H9 (cell line): ENCODE results near the gene CDCP1. TPM values are rescaled to one million over a fixed set of nuclear protein-coding genes. Genes with fewer than 3 reads are reported as not detected.

ENCODE experiments used
- DNase-seq: peaks from one replicate; pipeline ENCODE4 v3.0.0-alpha.2; 2017
- H2AFZ ChIP-seq: one replicate; pipeline ENCODE4 v1.6.1; 2013; ENCODE audit warnings: mild to moderate bottlenecking, low read length, control low read depth, moderate library complexity
- H2AK5ac ChIP-seq: 2 replicates; pipeline ENCODE4 v1.6.1; 2013; ENCODE audit warnings: low read length, control low read depth, mixed read lengths; ENCODE audit not compliant: insufficient read length
- H2BK120ac ChIP-seq: one replicate; pipeline ENCODE4 v1.6.1; 2013; ENCODE audit warnings: low read depth, mild to moderate bottlenecking, low read length, control low read depth, inconsistent platforms; ENCODE audit not compliant: poor library complexity, severe bottlenecking
- H2BK12ac ChIP-seq: 2 replicates; pipeline ENCODE4 v1.6.1; 2013; ENCODE audit warnings: low read length, control low read depth, mixed read lengths, low read depth; ENCODE audit not compliant: insufficient read length
- H2BK15ac ChIP-seq: 2 replicates; pipeline ENCODE4 v1.6.1; 2013; ENCODE audit warnings: low read depth, low read length, control low read depth
- H2BK20ac ChIP-seq: one replicate; pipeline ENCODE4 v1.6.1; 2013; ENCODE audit warnings: low read depth, mild to moderate bottlenecking, low read length, control low read depth, inconsistent platforms; ENCODE audit not compliant: poor library complexity, severe bottlenecking
- H2BK5ac ChIP-seq: 2 replicates; pipeline ENCODE4 v1.6.1; 2013; ENCODE audit warnings: low read length, control low read depth, mixed read lengths; ENCODE audit not compliant: insufficient read length
- H3K14ac ChIP-seq: 2 replicates; pipeline ENCODE4 v1.6.1; 2013; ENCODE audit warnings: low read length, control low read depth; ENCODE audit not compliant: insufficient read depth
- H3K18ac ChIP-seq: 2 replicates; pipeline ENCODE4 v1.6.1; 2013; ENCODE audit warnings: low read depth, mild to moderate bottlenecking, mixed read lengths, low read length, control low read depth; ENCODE audit not compliant: insufficient read length
- H3K23ac ChIP-seq: 2 replicates; pipeline ENCODE4 v1.6.1; 2013; ENCODE audit warnings: low read length, control low read depth, mixed read lengths, low read depth; ENCODE audit not compliant: insufficient read length
- H3K23me2 ChIP-seq: 2 replicates; pipeline ENCODE4 v1.6.1; 2013; ENCODE audit warnings: low read depth, mild to moderate bottlenecking, mixed read lengths, low read length, control low read depth; ENCODE audit not compliant: insufficient read length, poor library complexity, severe bottlenecking
- H3K27ac ChIP-seq: 2 replicates; pipeline ENCODE4 v1.5.1; 2013; ENCODE audit warnings: low read length, control low read depth, mixed read lengths, low read depth; ENCODE audit not compliant: insufficient read length
- H3K27me3 ChIP-seq: 2 replicates; pipeline ENCODE4 v1.6.1; 2013; ENCODE audit warnings: low read length, control low read depth, inconsistent platforms; ENCODE audit not compliant: insufficient read depth
- H3K4ac ChIP-seq: 2 replicates; pipeline ENCODE4 v1.6.1; 2013; ENCODE audit warnings: low read depth, mild to moderate bottlenecking, control low read depth, inconsistent platforms, low read length, moderate library complexity
- H3K4me1 ChIP-seq: 2 replicates; pipeline ENCODE4 v1.6.1; 2013; ENCODE audit warnings: low read length, control low read depth, inconsistent platforms; ENCODE audit not compliant: insufficient read depth
- H3K4me2 ChIP-seq: 2 replicates; pipeline ENCODE4 v1.6.1; 2013; ENCODE audit warnings: low read length, control low read depth, mixed read lengths; ENCODE audit not compliant: insufficient read length, insufficient read depth
- H3K56ac ChIP-seq: 2 replicates; pipeline ENCODE4 v1.6.1; 2013; ENCODE audit warnings: low read depth, mild to moderate bottlenecking, mixed read lengths, low read length, control low read depth; ENCODE audit not compliant: insufficient read length
- H3K79me1 ChIP-seq: 2 replicates; pipeline ENCODE4 v1.6.1; 2013; ENCODE audit warnings: low read depth, mild to moderate bottlenecking, moderate library complexity, low read length, control low read depth, inconsistent platforms; ENCODE audit not compliant: insufficient read depth, poor library complexity, severe bottlenecking
- H3K79me2 ChIP-seq: 2 replicates; pipeline ENCODE4 v1.6.1; 2013; ENCODE audit warnings: low read length, control low read depth, inconsistent platforms; ENCODE audit not compliant: insufficient read depth
- H3K9ac ChIP-seq: 2 replicates; pipeline ENCODE4 v1.6.1; 2013; ENCODE audit warnings: low read length, control low read depth, mixed read lengths; ENCODE audit not compliant: insufficient read length; ENCODE audit errors: extremely low read depth
- H3K9me3 ChIP-seq: one replicate; pipeline ENCODE4 v1.6.1; 2013; ENCODE audit warnings: low read depth, low read length, inconsistent platforms; ENCODE audit not compliant: control insufficient read depth
- H3T11ph ChIP-seq: one replicate; pipeline ENCODE4 v1.6.1; 2013; ENCODE audit warnings: mild to moderate bottlenecking, low read length, control low read depth, inconsistent platforms
- H4K20me1 ChIP-seq: one replicate; pipeline ENCODE4 v1.6.1; 2013; ENCODE audit not compliant: control insufficient read depth, insufficient read length, insufficient read depth
- H4K5ac ChIP-seq: 2 replicates; pipeline ENCODE4 v1.6.1; 2013; ENCODE audit warnings: low read depth, mild to moderate bottlenecking, mixed read lengths, low read length, control low read depth; ENCODE audit not compliant: insufficient read length
- H4K8ac ChIP-seq: replicated peaks from 2 replicates; pipeline ENCODE4 v1.6.1; 2013; ENCODE audit warnings: low read length, control low read depth, mixed read lengths, low read depth; ENCODE audit not compliant: insufficient read length
- H4K91ac ChIP-seq: 2 replicates; pipeline ENCODE4 v1.6.1; 2013; ENCODE audit warnings: low read depth, mild to moderate bottlenecking, moderate library complexity, mixed read lengths, low read length, control low read depth; ENCODE audit not compliant: insufficient read length
- H3K27ac Mint-ChIP-seq, 3 experiments: 2 replicates in 2 of 3; 3 replicates in 1 of 3; pipeline ENCODE4 v1.8.0; 2020 to 2021; ENCODE audit warnings: mixed read lengths in 3 of 3, mild to moderate bottlenecking in 1 of 3, moderate library complexity in 1 of 3
- H3K27me3 Mint-ChIP-seq: 2 replicates; pipeline ENCODE4 v1.8.0; 2021; ENCODE audit warnings: low read depth, mild to moderate bottlenecking, moderate library complexity, mixed read lengths
- H3K36me3 Mint-ChIP-seq, 3 experiments: 2 replicates in 2 of 3; 3 replicates in 1 of 3; pipeline ENCODE4 v1.8.0; 2020 to 2021; ENCODE audit warnings: low read depth in 3 of 3, mixed read lengths in 3 of 3; ENCODE audit not compliant: insufficient read depth in 1 of 3
- H3K4me1 Mint-ChIP-seq, 2 experiments: 2 replicates each; pipeline ENCODE4 v1.8.0; 2020; ENCODE audit warnings: mixed read lengths in 2 of 2
- H3K4me3 Mint-ChIP-seq, 2 experiments: 2 replicates in 1 of 2; 3 replicates in 1 of 2; pipeline ENCODE4 v1.8.0; 2020 to 2021; ENCODE audit warnings: mild to moderate bottlenecking in 2 of 2, mixed read lengths in 2 of 2, moderate library complexity in 1 of 2
- H3K9me3 Mint-ChIP-seq, 2 experiments: 2 replicates in 1 of 2; 3 replicates in 1 of 2; pipeline ENCODE4 v1.8.0; 2020; ENCODE audit warnings: mild to moderate bottlenecking in 2 of 2, mixed read lengths in 2 of 2, moderate library complexity in 1 of 2
- CTCF ChIP-seq: fragments of 200-600 bp; sonication (generic); conservative IDR thresholded peaks from 3 replicates; pipeline ENCODE4 v1.8.0; 2021; ENCODE audit warnings: antibody characterized with exemption, mild to moderate bottlenecking
- WGBS: extraction: QIAGEN DNeasy Blood & Tissue Kit; methylation state at CpG from one replicate; pipeline ENCODE4 v1.1.7; 2013; ENCODE audit warnings: missing lambda C conversion rate, low lambda C conversion rate, mixed read lengths; ENCODE audit not compliant: insufficient read length; ENCODE audit errors: extremely low coverage; 5-methylcytosine and 5-hydroxymethylcytosine counted together
- total RNA-seq: library from RNA; stranded (reverse); gene quantifications from 2 replicates; pipeline ENCODE4 v1.2.1, GENCODE V29; 2021

The CDCP1 gene
- total RNA-seq, 1 experiment from 2014 or later: 12.9 TPM

- no peak overlapping the region for H2BK20ac ChIP-seq
- H3K56ac ChIP-seq: no peak overlapping the region
- WGBS: no CpG with 5 or more reads among the region's 4 CpGs
Observed at GRCh38 chr3:45067486-45067885, 78.7 kb downstream of the CDCP1 start.

More at GRCh38 chr3:45067486-45067885, 78.7 kb downstream of the CDCP1 start:
- Histone ChIP-seq H3K79me2 (no peaks in the 10 kb centered on the region), H3K14ac (no peak overlapping the region), H4K20me1 (no peaks in the 10 kb centered on the region), H2BK120ac (no peak overlapping the region), H3K27ac (no peak overlapping the region), H2AFZ (no peak overlapping the region), H3K4me2 (no peak overlapping the region), H4K8ac (no peak overlapping the region), H4K5ac (no peak overlapping the region), H2BK15ac (no peak overlapping the region), H3K4me1 (peaks cover 2% of the 10 kb centered on the region; the same call in 1 of the 2 replicates), H3T11ph (no peak overlapping the region), H3K79me1 (no peaks in the 10 kb centered on the region), H2BK5ac (no peak overlapping the region), H3K23ac (no peak overlapping the region), H3K27me3 (peaks cover 2% of the 10 kb centered on the region; the same call in 1 of the 2 replicates), H2BK12ac (no peak overlapping the region), H3K23me2 (no peaks in the 10 kb centered on the region), H2AK5ac (no peak overlapping the region), H3K4ac (no peak overlapping the region), H3K18ac (no peak overlapping the region), H3K9ac (no peak overlapping the region), H4K91ac (no peak overlapping the region), H3K9me3 (no peaks in the 10 kb centered on the region)
- DNase-seq: no peak
- H3K27me3 Mint-ChIP-seq: peaks cover 54% of the 10 kb centered on the region
- no peak for TF ChIP-seq CTCF
- H3K27ac Mint-ChIP-seq: no peak overlapping the region
- no peaks in the 10 kb centered on the region for H3K36me3 Mint-ChIP-seq
- peaks cover 0 to 3% of the 10 kb centered on the region in 2 experiments; a peak in 3 of 4 replicates for H3K4me1 Mint-ChIP-seq
- H3K4me3 Mint-ChIP-seq: no peak overlapping the region
- H3K9me3 Mint-ChIP-seq: no peaks in the 10 kb centered on the region
